GM12872 (cell line): ENCODE measurements around the gene BCL2L12.

Source experiments
- TF ChIP-seq, protein P1 (sequence below): IDR thresholded peaks from 3 replicates; pipeline ENCODE4 v1.5.1; 2011; ENCODE audit warnings: low read depth, mild to moderate bottlenecking, low read length, moderate library complexity; ENCODE audit not compliant: insufficient read depth

BCL2L12 gene

DNA sequence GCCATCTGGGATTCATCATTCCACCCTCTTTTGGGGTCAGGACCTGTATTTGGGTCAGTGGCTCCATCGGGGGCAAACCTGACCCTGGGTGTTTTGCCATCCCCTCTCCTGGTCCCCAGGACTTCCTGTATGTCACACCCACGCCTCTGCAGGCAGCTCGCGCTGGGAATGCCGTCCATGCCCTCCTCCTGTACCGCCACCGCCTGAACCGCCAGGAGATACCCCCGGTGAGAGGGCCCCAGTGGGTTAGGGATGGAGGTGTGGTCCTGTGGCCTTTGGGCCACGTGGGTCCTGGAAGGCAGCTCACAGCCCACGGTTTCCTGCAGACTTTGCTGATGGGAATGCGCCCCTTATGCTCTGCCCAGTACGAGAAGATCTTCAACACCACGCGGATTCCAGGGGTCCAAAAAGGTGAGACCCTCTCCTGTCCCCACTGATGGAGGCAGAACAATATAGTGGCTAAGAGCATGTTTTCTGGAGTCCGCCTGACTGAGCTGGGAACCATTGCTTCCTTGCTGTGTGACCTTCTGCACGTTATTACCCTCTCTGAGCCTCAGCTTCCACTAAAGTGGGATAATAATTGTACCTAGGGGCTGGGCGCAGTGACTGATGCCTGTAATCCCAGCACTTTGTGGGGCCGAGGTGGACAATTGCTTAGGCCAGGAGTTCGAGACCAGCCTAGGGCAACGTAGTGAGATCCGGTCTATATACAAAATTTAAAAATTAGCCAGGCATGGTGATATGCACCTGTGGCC is 39.3 kb downstream of the BCL2L12 start:
- TF ChIP-seq, protein P1, sequence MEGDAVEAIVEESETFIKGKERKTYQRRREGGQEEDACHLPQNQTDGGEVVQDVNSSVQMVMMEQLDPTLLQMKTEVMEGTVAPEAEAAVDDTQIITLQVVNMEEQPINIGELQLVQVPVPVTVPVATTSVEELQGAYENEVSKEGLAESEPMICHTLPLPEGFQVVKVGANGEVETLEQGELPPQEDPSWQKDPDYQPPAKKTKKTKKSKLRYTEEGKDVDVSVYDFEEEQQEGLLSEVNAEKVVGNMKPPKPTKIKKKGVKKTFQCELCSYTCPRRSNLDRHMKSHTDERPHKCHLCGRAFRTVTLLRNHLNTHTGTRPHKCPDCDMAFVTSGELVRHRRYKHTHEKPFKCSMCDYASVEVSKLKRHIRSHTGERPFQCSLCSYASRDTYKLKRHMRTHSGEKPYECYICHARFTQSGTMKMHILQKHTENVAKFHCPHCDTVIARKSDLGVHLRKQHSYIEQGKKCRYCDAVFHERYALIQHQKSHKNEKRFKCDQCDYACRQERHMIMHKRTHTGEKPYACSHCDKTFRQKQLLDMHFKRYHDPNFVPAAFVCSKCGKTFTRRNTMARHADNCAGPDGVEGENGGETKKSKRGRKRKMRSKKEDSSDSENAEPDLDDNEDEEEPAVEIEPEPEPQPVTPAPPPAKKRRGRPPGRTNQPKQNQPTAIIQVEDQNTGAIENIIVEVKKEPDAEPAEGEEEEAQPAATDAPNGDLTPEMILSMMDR, result no peak

DNA sequence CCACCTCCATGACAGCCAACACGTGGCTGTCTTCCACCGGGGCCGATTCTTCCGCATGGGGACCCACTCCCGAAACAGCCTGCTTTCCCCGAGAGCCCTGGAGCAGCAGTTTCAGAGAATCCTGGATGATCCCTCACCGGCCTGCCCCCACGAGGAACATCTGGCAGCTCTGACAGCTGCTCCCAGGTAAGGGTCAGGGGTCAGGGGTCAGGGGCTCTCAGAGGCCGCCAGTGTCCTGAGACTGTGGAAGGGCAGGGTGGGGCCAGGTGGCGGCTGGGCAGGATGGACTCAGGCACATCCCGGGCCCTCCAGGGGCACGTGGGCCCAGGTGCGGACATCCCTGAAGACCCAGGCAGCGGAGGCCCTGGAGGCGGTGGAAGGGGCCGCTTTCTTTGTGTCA is 40.2 kb downstream of the BCL2L12 start:
- TF ChIP-seq, protein P1, result no peak

DNA sequence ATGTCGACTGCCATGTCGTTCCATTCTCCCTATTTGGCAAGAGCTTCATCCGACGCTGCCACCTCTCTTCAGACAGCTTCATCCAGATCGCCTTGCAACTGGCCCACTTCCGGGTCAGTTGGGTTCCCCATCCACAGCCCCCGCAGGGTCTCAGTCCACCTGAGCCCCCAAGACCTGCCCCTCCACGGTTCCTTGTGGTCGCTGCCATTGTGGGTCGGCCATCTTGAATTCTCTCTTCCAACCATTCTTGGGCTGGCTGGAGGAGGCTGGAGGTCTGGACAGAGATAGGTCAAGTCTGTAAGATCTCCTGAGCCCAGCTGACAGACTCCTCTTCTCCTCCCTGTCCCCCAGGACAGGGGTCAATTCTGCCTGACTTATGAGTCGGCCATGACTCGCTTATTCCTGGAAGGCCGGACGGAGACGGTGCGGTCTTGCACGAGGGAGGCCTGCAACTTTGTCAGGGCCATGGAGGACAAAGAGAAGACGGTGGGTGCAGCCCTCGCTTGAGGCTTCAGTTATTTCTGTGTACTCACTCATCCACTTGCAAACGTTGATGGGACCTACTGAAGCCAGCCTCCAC is 44.7 kb downstream of the BCL2L12 start:
- TF ChIP-seq, protein P1, result no peak

DNA sequence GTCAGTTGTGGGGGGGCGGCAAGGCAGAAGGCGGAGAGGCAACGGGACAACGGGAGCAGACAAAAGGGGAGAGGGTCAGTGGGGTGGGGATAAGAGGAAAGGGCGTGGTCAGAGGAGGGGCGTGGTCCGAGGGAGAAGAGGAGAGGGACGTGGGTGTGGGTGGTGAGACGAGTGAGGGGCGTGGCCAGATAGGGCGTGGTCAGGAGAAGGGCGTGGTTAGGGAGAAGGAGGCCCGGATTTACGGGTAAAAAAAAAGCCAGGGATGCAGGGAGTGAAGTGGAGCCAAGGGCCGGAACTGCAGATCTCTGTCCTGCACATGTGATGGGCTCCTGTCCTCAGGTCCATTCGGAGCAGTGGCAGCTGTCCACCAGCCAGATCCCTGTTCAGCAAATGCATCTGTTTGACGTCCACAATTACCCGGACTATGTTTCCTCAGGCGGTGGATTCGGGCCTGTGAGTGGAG is 46.7 kb downstream of the BCL2L12 start:
- TF ChIP-seq, protein P1, result no peak

DNA sequence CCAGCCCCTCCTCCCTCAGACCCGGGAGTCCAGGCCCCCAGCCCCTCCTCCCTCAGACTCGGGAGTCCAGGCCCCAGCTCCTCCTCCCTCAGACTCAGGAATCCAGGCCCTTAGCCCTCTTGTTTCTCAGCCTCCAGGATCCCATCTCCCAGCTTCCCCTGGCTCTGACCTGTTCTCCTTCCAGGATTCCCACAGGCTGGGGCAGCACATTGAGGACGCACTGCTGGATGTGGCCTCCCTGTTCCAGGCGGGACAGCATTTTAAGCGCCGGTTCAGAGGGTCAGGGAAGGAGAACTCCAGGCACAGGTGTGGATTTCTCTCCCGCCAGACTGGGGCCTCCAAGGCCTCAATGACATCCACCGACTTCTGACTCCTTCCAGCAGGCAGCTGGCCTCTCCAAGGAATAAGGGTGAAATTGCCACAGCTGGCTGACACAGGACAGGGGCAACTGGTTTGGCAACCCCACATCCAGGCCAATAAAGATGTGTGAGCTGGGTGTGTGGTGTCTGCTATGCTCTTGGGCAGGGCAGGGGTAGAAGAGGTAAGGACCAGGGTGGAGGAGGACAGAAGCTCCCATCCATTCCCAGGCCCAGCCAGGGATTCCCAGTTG is 47.6 kb downstream of the BCL2L12 start:
- TF ChIP-seq, protein P1, result no peak

DNA sequence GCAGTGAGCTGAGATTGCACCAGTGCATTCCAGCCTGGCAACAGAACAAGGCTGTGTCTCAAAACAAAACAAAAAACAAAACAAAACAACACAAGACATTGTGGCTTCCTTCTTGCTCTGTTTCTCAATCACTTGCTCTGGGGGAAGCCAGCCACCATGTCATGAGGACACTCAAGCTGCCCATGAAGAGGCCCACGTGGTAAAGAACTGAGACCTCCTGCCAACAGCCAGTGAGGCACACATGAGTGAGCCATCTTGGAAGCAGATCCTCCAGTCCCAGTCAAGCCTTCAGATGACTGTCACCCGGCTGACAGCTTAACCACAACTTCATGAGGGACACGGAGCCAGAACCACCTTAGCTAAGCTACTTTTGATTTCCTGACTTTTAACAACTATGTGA is 50.4 kb downstream of the BCL2L12 start:
- TF ChIP-seq, protein P1, result no peak

DNA sequence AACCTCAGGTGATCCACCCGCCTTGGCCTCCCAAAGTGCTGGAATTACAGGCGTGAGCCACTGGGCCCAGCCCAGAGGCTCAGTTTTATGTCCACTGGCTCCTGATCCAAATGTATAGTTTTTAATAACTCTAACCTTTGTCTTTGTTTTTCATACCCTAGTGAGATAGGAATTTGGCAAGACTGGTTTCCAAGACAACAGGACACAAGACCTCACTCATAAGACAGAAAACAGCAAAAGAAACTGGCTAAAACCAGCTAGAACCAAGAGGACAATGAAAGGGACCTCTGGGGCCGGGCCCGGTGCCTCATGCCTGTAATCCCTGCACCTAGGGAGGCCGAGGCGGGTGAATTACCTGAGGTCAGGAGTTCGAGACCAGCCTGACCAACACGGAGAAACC is 52.8 kb downstream of the BCL2L12 start:
- TF ChIP-seq, protein P1, result no peak
